Mesangial cell (primary cell): Measurements from ENCODE around the gene CAMKV. TPM values are rescaled to one million over a fixed set of nuclear protein-coding genes. Genes with fewer than 3 reads are reported as not detected.

Experiments used
- total RNA-seq: library from RNA; depleted of rRNA; stranded (reverse); fragments of >200 nt; gene quantifications from 2 replicates; pipeline ENCODE4 v1.2.3, GENCODE V29; 2015

The CAMKV gene, protein sequence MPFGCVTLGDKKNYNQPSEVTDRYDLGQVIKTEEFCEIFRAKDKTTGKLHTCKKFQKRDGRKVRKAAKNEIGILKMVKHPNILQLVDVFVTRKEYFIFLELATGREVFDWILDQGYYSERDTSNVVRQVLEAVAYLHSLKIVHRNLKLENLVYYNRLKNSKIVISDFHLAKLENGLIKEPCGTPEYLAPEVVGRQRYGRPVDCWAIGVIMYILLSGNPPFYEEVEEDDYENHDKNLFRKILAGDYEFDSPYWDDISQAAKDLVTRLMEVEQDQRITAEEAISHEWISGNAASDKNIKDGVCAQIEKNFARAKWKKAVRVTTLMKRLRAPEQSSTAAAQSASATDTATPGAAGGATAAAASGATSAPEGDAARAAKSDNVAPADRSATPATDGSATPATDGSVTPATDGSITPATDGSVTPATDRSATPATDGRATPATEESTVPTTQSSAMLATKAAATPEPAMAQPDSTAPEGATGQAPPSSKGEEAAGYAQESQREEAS
- not detected in 2 replicates for total RNA-seq

DNA sequence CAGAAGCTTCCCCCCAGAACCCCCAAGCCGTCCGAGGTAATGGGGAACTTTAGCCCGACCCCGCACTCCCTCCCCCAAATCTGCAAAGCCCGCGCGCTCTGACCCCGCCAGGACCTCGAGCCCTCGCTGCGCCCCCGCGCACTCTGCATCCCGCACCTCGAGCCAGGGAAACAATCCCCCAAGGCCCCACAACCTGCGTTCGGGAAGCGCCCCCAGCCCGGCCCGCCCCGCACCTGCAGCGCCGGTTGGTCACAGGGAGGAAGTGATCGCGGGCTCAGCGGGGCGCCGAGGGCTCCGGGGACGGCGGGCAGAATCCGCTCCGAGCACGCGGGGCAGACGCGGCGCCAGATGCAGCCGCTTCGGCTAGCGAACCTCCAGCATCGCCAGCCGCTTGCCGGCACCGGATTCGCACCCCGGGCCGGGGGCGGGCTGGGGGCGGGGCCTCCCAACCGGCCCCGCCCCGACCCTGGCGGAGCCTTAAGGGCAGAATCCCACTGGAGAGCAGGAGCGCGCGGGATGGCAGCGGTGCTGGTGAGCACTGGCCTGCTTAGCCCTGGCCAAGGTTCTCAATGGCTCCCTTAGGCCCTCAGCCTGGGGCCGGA, at the start of gene CAMKV:
Gene CAMKV, minus strand, starts transcription at position 382 of the 602 bp plus-strand sequence. CDS start 7,518 bp downstream, outside the sequence.

DNA sequence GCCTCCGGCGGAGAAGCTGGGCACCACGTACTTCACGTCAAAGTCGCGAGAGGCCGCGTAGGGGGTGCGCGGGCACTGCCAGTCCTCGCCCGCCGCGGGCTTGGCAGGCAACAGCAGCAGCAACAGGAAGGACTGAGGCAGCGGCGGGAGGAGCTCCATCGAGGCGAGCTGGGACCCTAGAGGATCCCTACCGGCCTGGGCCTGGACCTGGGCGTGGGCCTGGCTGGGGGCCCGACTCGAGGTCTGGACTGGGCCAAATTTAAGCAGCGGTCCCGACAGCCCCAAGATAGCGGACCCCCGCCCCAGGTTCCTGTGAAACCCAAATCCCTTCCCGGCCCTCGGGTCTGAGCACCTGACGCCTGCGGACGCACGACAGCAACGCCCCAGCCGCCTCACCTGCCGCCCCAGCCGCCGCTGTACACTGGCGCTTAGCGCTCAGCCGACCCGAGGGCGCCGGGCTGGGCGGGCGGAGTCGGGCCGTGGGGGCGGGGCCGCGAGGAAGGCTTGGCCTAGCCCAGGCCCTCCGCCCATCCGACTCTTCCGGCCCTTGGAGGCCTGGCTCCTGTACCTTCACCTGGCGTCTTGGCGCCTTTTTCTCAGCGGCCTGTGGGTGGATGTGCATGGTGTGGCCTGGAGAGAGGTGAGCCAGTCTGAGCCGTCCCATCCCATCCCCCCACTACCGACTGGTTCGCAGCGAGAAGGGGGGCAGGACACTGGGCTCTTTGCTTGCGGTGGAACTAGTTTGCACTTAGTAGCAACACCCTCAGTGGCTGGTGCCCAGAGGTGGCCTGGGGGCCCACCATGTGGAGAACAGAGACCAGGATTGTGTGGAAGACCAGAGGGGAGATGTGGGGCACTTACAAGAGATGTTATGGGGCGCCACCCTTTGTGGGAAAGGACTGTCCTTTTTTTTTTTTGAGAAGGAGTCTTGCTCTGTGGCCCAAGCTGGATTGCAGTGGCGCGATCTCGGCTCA, 34.0 kb upstream of the CAMKV start, which contains the start of gene MST1R:
Gene MST1R, minus strand, starts transcription at position 423 of the 974 bp plus-strand sequence. Its CDS starts 264 bp downstream, at position 159.

GRCh38 chr3:49856181-49857005, 13.3 kb downstream of the CAMKV start, which contains the start of gene TRAIP:
TSS of gene TRAIP (minus strand) at chr3:49856564. CDS start at chr3:49856453, 111 bp downstream.

DNA sequence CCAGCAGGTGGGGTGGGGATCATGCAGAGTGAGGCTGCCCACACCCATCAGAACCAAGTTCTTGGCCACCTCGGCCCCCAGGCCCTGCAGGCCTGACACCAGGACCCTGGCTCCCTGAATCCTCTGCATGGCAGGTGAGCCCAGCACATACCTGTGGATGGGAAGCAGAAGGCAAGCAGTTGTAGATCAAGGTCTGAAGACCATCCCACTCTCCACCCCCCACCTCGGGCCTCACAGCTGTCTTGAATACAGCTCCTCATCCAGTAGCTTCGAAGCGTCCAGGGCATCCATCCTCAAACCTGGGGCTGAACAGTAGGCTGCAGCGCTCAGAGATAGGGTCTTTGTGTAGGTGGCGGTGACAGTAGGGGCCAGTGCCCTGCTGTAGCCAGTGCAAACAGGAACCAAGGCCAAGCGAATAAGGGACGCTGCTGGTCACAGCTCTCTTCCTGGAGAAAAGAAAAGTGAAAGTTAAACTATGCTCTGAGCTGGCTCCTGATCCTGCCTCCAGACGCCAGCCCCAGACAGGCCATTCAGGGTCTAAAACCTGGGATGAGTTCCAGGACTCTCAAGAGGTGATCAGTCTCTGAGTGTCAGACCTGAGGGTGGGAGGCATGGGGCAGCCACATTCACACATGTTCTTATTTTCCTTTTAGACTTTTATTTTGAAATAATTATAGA, 56.1 kb downstream of the CAMKV start, which contains the start of gene UBA7:
Gene UBA7, minus strand, starts transcription at position 457 of the 678 bp plus-strand sequence. Its CDS starts 166 bp downstream, at position 291.

Other genes with a start within 250 kb of the CAMKV start
- gene APEH, start 195.6 kb downstream of the CAMKV start, total RNA-seq = 148 and 154 TPM in 2 replicates
- gene MST1, start 180.4 kb downstream of the CAMKV start, total RNA-seq = 6.0 and 61.0 TPM in 2 replicates
- 21.0 and 38.0 TPM in 2 replicates for gene RNF123, start 180.3 kb downstream of the CAMKV start, total RNA-seq
- gene AMIGO3, start 150.2 kb downstream of the CAMKV start, total RNA-seq = 0.16 and 1.4 TPM in 2 replicates
- 18.3 and 72.4 TPM in 2 replicates for gene GMPPB, start 146.0 kb downstream of the CAMKV start, total RNA-seq
- gene IP6K1, start 83.4 kb downstream of the CAMKV start, total RNA-seq = 32.9 and 51.1 TPM in 2 replicates
- gene CDHR4, start 70.0 kb downstream of the CAMKV start, total RNA-seq = not detected in 2 replicates
- 0.76 and 0.81 TPM in 2 replicates for gene INKA1, start 66.6 kb downstream of the CAMKV start, total RNA-seq
- 7.0 and 22.6 TPM in 2 replicates for gene UBA7, start 56.0 kb downstream of the CAMKV start, total RNA-seq
- gene TRAIP, start 13.3 kb downstream of the CAMKV start, total RNA-seq = 3.4 and 11.9 TPM in 2 replicates
- 0.65 and 2.0 TPM in 2 replicates for gene MST1R, start 34.0 kb upstream of the CAMKV start, total RNA-seq
- gene MON1A, start 59.9 kb upstream of the CAMKV start, total RNA-seq = 11.5 and 17.9 TPM in 2 replicates
- gene RBM6, start 70.2 kb upstream of the CAMKV start, total RNA-seq = 16.8 and 25.0 TPM in 2 replicates
- gene RBM5, start 219.0 kb upstream of the CAMKV start, total RNA-seq = 48.1 and 64.3 TPM in 2 replicates